Measurements from ENCODE around the gene ASIC3. TPM values are rescaled to one million over a fixed set of nuclear protein-coding genes. Genes with fewer than 3 reads are reported as not detected.
A peak's percentile ranks its signal among the peaks of the same experiment; 100 is the strongest.
"Not testable (repeated sequence)": the region's sequence is repeated elsewhere in the genome, so short reads cannot be mapped to it uniquely, and the experiment has no call there.

ASIC3 gene
- total RNA-seq, 1 donor from 2014 or later: under 0.01 TPM

DNA sequence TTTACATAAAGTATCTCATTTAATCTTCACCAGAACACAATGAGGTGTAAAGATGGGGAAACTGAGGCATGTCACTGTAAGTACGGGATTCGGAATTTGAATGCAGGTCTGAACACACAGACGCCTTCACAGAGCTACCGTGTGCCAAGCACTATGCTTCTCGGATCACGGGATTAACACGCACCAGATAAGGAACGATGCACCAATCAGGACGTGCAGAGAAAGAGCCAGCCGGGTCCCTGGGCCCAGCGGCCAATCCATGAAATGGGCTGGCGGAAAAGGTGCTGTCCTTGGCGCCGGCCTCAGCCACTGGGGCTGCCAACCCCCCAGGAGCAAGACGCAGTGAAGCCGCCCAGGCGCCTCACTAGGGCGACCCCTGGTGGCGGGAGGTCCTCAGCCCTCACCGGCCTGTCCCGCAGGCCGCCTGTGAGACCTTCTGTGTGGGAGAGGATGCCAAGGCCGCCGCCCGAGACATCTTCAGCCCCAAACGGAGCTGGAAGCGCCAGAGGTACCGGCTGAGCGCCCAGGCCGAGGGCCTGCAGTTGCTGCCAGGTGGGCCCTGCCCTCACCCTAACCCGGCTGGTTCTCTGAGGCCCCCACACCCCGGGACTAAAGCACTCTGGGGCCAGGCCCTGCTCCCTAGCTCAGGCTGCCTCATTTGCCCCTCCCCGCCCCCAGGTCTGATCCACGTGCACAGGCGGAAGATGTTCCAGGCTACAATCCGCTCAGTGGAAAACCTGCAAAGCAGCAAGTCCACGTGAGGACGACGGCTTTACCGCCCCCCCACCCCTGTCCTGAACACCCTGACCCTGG, 39.6 kb upstream of the ASIC3 start:
- DNase-seq (ENCODE audit: low read depth) (no peak), FAIRE-seq (no peak)
- Histone ChIP-seq H3K4me3 (ENCODE audit: low read depth, low read length) (no peak overlapping the region), H3K27me3 (ENCODE audit: control insufficient read depth, insufficient read depth, low read length) (peaks cover 7% of the 10 kb centered on the region), H3K36me3 (ENCODE audit: control insufficient read depth, insufficient read depth, low read length) (no peaks in the 10 kb centered on the region)
- TF ChIP-seq, protein P1, sequence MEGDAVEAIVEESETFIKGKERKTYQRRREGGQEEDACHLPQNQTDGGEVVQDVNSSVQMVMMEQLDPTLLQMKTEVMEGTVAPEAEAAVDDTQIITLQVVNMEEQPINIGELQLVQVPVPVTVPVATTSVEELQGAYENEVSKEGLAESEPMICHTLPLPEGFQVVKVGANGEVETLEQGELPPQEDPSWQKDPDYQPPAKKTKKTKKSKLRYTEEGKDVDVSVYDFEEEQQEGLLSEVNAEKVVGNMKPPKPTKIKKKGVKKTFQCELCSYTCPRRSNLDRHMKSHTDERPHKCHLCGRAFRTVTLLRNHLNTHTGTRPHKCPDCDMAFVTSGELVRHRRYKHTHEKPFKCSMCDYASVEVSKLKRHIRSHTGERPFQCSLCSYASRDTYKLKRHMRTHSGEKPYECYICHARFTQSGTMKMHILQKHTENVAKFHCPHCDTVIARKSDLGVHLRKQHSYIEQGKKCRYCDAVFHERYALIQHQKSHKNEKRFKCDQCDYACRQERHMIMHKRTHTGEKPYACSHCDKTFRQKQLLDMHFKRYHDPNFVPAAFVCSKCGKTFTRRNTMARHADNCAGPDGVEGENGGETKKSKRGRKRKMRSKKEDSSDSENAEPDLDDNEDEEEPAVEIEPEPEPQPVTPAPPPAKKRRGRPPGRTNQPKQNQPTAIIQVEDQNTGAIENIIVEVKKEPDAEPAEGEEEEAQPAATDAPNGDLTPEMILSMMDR (IDR thresholded peaks at IDR 0.05; ENCODE audit: insufficient read depth, low read length, severe bottlenecking): peak; percentile 53

DNA sequence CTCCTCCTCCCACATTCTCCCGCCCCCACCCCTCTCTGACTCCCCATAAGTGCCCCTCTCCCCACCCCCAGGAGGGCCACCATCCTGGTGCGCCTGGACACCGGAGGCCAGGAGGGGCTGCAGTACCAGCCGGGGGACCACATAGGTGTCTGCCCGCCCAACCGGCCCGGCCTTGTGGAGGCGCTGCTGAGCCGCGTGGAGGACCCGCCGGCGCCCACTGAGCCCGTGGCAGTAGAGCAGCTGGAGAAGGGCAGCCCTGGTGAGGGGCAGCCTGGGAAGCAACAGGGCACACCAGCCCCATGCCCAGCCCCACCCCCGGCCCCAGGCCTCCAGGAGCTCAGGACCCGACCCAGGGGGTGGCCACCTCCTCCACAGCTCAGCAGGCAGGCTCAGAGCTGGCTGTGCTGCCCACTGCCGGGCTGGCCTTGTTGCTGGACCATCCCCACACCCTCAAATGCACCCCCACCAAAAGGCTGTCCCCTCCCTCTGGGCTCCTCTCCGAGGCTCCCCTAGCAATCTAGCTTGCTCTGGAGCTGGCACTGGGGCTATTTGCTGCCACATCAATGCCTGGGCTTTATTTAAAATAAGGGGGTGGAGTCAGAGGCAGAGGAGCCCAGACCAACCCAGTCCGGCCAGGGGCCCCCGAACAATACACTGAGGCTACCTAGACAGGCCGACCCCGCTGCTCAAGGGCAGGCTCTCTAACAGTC, 38.8 kb upstream of the ASIC3 start:
- FAIRE-seq (no peak), DNase-seq (ENCODE audit: low read depth) (no peak)
- peaks cover 9% of the 10 kb centered on the region for H3K27me3 ChIP-seq (ENCODE audit: control insufficient read depth, insufficient read depth, low read length)
- no peak overlapping the region for H3K4me3 ChIP-seq (ENCODE audit: low read depth, low read length)
- no peaks in the 10 kb centered on the region for H3K36me3 ChIP-seq (ENCODE audit: control insufficient read depth, insufficient read depth, low read length)
- TF ChIP-seq, protein P1 (IDR thresholded peaks at IDR 0.05; ENCODE audit: insufficient read depth, low read length, severe bottlenecking): no peak

DNA sequence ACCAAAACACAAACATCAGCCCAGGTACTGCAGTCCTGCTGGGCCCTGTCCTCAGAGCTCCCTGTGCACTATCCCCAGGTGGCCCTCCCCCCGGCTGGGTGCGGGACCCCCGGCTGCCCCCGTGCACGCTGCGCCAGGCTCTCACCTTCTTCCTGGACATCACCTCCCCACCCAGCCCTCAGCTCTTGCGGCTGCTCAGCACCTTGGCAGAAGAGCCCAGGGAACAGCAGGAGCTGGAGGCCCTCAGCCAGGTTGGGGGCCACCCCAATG, 38.4 kb upstream of the ASIC3 start:
- TF ChIP-seq, protein P1 (IDR thresholded peaks at IDR 0.05; ENCODE audit: insufficient read depth, low read length, severe bottlenecking): no peak
- DNase-seq (ENCODE audit: low read depth) (no peak), FAIRE-seq (no peak)
- H3K36me3 ChIP-seq (ENCODE audit: control insufficient read depth, insufficient read depth, low read length): no peaks in the 10 kb centered on the region
- H3K4me3 ChIP-seq (ENCODE audit: low read depth, low read length): no peak overlapping the region
- H3K27me3 ChIP-seq (ENCODE audit: control insufficient read depth, insufficient read depth, low read length): peaks cover 9% of the 10 kb centered on the region

DNA sequence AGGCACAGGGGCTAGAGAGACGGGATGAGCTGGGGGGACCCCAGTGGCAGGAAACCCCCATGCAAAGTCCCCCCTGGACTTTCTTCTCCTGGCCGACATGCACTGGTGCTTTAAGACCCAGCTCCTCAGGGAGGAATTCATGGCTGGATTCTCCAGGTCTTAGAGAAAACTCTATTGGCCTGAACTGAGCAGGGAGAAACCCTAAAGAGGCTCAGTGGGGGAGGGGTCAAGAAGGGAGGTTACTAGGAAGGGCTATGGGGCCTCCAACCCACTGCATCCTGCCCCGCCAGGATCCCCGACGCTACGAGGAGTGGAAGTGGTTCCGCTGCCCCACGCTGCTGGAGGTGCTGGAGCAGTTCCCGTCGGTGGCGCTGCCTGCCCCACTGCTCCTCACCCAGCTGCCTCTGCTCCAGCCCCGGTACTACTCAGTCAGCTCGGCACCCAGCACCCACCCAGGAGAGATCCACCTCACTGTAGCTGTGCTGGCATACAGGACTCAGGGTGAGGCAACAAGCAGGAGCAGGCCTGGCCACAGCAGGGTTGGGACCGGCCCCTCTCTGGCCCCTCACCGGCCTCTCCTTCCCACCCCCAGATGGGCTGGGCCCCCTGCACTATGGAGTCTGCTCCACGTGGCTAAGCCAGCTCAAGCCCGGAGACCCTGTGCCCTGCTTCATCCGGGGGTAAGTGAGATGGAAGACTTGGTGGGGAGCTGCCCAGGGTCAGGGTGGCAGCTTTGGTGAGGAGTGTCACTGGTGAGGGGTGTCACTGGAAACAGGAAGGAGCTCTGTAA, 37.8 kb upstream of the ASIC3 start:
- DNase-seq (ENCODE audit: low read depth): no peak
- Histone ChIP-seq H3K27me3 (ENCODE audit: control insufficient read depth, insufficient read depth, low read length) (peaks cover 9% of the 10 kb centered on the region), H3K4me3 (ENCODE audit: low read depth, low read length) (no peak overlapping the region), H3K36me3 (ENCODE audit: control insufficient read depth, insufficient read depth, low read length) (no peaks in the 10 kb centered on the region)
- TF ChIP-seq, protein P1 (IDR thresholded peaks at IDR 0.05; ENCODE audit: insufficient read depth, low read length, severe bottlenecking): no peak
- no peak for FAIRE-seq

DNA sequence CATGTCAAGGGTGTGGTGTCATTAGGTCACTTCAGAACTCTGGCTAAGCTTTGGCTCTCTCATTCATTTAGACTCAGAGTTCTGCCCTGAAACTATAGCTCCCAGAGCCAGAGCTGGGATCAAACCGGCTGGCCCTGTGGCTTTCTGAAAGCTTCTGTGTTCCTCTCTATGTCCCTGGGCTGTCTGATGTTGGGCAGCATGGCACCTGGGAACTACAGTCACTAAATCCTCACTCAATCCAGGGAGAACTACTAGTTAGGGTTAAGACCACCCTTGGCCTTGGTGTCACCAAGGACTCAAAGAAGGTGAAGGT, 37.3 kb upstream of the ASIC3 start:
- H3K36me3 ChIP-seq (ENCODE audit: control insufficient read depth, insufficient read depth, low read length): no peaks in the 10 kb centered on the region
- peaks cover 9% of the 10 kb centered on the region for H3K27me3 ChIP-seq (ENCODE audit: control insufficient read depth, insufficient read depth, low read length)
- no peak for FAIRE-seq
- no peak overlapping the region for H3K4me3 ChIP-seq (ENCODE audit: low read depth, low read length)
- no peak for DNase-seq (ENCODE audit: low read depth)
- TF ChIP-seq, protein P1 (IDR thresholded peaks at IDR 0.05; ENCODE audit: insufficient read depth, low read length, severe bottlenecking): no peak

DNA sequence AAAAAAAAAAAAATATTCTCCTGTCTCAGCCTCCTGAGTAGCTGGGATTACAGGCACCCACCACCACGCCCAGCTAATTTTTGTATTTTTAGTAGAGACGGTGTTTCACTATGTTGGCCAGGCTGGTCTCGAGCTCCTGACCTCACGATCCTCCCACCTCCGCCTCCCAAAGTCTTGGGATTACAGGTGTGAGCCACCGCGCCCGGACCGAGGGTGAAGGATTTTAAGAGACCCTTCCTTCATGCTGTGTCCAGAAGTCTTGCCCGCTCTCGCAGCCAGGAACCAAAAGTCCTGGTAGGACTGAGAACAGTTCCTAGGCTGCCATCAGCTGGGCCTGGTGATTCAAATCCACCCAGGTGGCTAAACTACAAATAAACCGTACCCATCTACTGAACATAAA, 36.7 kb upstream of the ASIC3 start:
- H3K27me3 ChIP-seq (ENCODE audit: control insufficient read depth, insufficient read depth, low read length); DNase-seq (ENCODE audit: low read depth); FAIRE-seq: not testable (repeated sequence)

More for the DNA sequence above, 36.7 kb upstream of the ASIC3 start:
- H3K36me3 ChIP-seq (ENCODE audit: control insufficient read depth, insufficient read depth, low read length); H3K4me3 ChIP-seq (ENCODE audit: low read depth, low read length): not testable (repeated sequence)
